HG02678 (cell line): ENCODE data around the gene AGER.
"Not testable (repeated sequence)": the region's sequence is repeated elsewhere in the genome, so short reads cannot be mapped to it uniquely, and the experiment has no call there.

Experiments
- ATAC-seq: cut with Tn5 transposase; IDR thresholded peaks from one replicate; pipeline ENCODE4 v1.9.1; 2021; ENCODE audit warnings: mild to moderate bottlenecking, moderate library complexity; ENCODE audit not compliant: unreplicated experiment

AGER gene

GRCh38 chr6:32187725-32188380 lies 3.8 kb upstream of the AGER start:
- not testable (repeated sequence) for ATAC-seq

- ATAC-seq = no peak
These were observed 3.1 kb upstream of the AGER start for GRCh38 chr6:32187009-32187709.

GRCh38 chr6:32186151-32186840 lies 2.2 kb upstream of the AGER start:
- ATAC-seq = not testable (repeated sequence)

- ATAC-seq = not testable (repeated sequence)
These were observed 1.7 kb upstream of the AGER start for GRCh38 chr6:32185681-32186131.

GRCh38 chr6:32183483-32184083 lies 470 bp downstream of the AGER start:
- no peak for ATAC-seq

- no peak for ATAC-seq
These were observed 1.0 kb downstream of the AGER start for GRCh38 chr6:32183030-32183429.

- no peak for ATAC-seq
These were observed 1.5 kb downstream of the AGER start for GRCh38 chr6:32182555-32182981.

- no peak for ATAC-seq
These were observed 2.0 kb downstream of the AGER start for GRCh38 chr6:32181915-32182529.

- no peak for ATAC-seq
These were observed 2.8 kb downstream of the AGER start for GRCh38 chr6:32181148-32181702.

- ATAC-seq = no peak
These were observed 4.2 kb downstream of the AGER start for GRCh38 chr6:32179766-32180405.

- ATAC-seq = no peak
These were observed 5.3 kb downstream of the AGER start for GRCh38 chr6:32178547-32179440.

GRCh38 chr6:32177788-32178546 lies 6.1 kb downstream of the AGER start, which contains the start of gene RNF5:
TSS of gene RNF5 (plus strand) at chr6:32178405. CDS start at chr6:32178512, 107 bp downstream.
- ATAC-seq = peak; percentile 79

- no peak for ATAC-seq
These were observed 6.8 kb downstream of the AGER start for GRCh38 chr6:32177183-32177787.

- no peak for ATAC-seq
These were observed 7.4 kb downstream of the AGER start for GRCh38 chr6:32176476-32177182.

GRCh38 chr6:32175711-32176475 lies 8.2 kb downstream of the AGER start, which contains the start of gene AGPAT1:
TSS of gene AGPAT1 (minus strand) at chr6:32176084. CDS start at chr6:32171496, 4,588 bp downstream.
- ATAC-seq = peak; percentile 45

- ATAC-seq = no peak
These were observed 8.7 kb downstream of the AGER start for GRCh38 chr6:32175322-32175710.
